Measurements from ENCODE around the gene CHDH.

CHDH gene

DNA sequence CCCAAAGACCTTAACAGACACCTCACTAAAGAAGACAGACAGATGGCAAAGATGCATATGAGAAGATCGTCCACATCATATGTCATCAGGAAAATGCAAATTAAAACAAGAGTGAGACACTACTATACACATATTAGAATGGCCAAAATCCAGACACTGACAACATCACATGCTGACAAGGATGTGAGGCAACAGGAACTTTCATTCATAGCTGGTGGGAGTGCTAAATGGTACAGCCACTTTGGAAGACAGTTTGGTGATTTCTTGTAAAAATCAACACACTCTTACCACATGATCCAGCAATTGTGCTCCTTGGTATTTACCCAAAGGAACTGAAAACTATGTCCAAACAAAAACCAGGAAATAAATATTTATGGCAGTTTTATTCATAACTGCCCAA lies 17.6 kb downstream of the CHDH start:
- no peaks in the 10 kb centered on the region for H3K36me3 ChIP-seq (ENCODE audit: control insufficient read depth, low read length)
- H3K79me2 ChIP-seq (ENCODE audit: control insufficient read depth, low read length), result no peaks in the 10 kb centered on the region
- no peaks in the 10 kb centered on the region for H3F3A ChIP-seq (ENCODE audit: control insufficient read depth, insufficient read depth)
- H3K4me1 ChIP-seq (ENCODE audit: control insufficient read depth, low read length), result no peaks in the 10 kb centered on the region
- H3K27ac ChIP-seq (ENCODE audit: low read depth, low read length), result no peak overlapping the region
- no peak overlapping the region for H3K4me2 ChIP-seq (ENCODE audit: low read length)
- H4K20me1 ChIP-seq (ENCODE audit: control insufficient read depth, insufficient read depth, low read depth, low read length), result no peaks in the 10 kb centered on the region
- H3K9me2 ChIP-seq (replicated peaks; ENCODE audit: control insufficient read depth, low read length), result no peaks in the 10 kb centered on the region
- TF ChIP-seq, protein P1, sequence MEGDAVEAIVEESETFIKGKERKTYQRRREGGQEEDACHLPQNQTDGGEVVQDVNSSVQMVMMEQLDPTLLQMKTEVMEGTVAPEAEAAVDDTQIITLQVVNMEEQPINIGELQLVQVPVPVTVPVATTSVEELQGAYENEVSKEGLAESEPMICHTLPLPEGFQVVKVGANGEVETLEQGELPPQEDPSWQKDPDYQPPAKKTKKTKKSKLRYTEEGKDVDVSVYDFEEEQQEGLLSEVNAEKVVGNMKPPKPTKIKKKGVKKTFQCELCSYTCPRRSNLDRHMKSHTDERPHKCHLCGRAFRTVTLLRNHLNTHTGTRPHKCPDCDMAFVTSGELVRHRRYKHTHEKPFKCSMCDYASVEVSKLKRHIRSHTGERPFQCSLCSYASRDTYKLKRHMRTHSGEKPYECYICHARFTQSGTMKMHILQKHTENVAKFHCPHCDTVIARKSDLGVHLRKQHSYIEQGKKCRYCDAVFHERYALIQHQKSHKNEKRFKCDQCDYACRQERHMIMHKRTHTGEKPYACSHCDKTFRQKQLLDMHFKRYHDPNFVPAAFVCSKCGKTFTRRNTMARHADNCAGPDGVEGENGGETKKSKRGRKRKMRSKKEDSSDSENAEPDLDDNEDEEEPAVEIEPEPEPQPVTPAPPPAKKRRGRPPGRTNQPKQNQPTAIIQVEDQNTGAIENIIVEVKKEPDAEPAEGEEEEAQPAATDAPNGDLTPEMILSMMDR (IDR thresholded peaks at IDR 0.05; ENCODE audit: low read depth, low read length, poor library complexity, severe bottlenecking), result no peak
- no peak for TF ChIP-seq EZH2phosphoT487 (IDR thresholded peaks at IDR 0.05; ENCODE audit: borderline replicate concordance, low read length)
- H3K4me3 ChIP-seq (ENCODE audit: low read length), result no peak overlapping the region
- no peaks in the 10 kb centered on the region; the same call in 1 of the 2 replicates for H3K27me3 ChIP-seq (ENCODE audit: control insufficient read depth, low read length)
- no peaks in the 10 kb centered on the region for H3K9me3 ChIP-seq (ENCODE audit: control insufficient read depth, insufficient read depth, low read length)

DNA sequence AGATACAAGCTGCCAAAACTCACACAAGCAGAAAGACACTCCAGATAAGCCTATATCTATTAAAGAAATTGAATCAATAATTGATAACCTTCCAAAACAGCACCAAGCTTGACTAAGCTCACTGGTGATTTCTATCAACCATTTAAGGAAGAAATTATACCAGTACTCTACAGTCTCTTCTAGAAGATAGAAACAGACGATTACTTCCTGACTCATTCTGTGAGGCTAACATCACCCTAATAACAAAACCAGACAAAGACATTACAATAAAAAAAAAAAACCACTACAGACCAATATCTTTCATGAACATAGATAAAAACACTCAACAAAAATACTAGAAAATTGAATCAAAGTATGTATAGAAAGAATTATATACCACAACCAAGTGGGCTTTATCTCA lies 20.2 kb downstream of the CHDH start:
- H4K20me1 ChIP-seq (ENCODE audit: control insufficient read depth, insufficient read depth, low read depth, low read length), result no peaks in the 10 kb centered on the region
- TF ChIP-seq, protein P1 (IDR thresholded peaks at IDR 0.05; ENCODE audit: low read depth, low read length, poor library complexity, severe bottlenecking), result no peak
- no peak for TF ChIP-seq EZH2phosphoT487 (IDR thresholded peaks at IDR 0.05; ENCODE audit: borderline replicate concordance, low read length)
- no peaks in the 10 kb centered on the region for H3K4me1 ChIP-seq (ENCODE audit: control insufficient read depth, low read length)
- H3K36me3 ChIP-seq (ENCODE audit: control insufficient read depth, low read length), result no peaks in the 10 kb centered on the region
- no peak overlapping the region for H3K4me3 ChIP-seq (ENCODE audit: low read length)
- no peaks in the 10 kb centered on the region for H3K9me3 ChIP-seq (ENCODE audit: control insufficient read depth, insufficient read depth, low read length)
- no peak overlapping the region for H3K27ac ChIP-seq (ENCODE audit: low read depth, low read length)
- H3K79me2 ChIP-seq (ENCODE audit: control insufficient read depth, low read length), result no peaks in the 10 kb centered on the region
- H3K27me3 ChIP-seq (ENCODE audit: control insufficient read depth, low read length), result no peaks in the 10 kb centered on the region; the same call in 1 of the 2 replicates
- H3F3A ChIP-seq (ENCODE audit: control insufficient read depth, insufficient read depth), result no peaks in the 10 kb centered on the region
- H3K9me2 ChIP-seq (replicated peaks; ENCODE audit: control insufficient read depth, low read length), result no peaks in the 10 kb centered on the region
- H3K4me2 ChIP-seq (ENCODE audit: low read length), result no peak overlapping the region

DNA sequence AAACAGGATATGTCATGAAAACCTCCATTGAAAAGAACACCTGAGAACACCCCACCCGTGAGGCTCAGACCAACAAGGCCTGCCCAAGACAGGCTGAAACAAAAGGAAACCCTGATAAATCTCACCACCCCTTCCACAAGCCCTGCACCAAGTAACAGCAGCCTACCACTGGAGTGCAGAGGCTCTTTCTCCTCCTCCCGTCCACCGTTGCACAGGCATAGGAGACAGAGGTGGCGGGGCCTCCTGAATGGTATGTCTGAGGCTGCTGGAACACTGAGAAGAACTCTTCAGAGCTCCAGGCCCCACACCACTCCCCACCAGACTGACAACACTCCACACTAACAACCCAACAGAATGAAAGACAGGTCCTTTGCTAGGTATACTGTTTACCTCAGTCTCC lies 21.4 kb downstream of the CHDH start:
- Histone ChIP-seq H3K4me2 (ENCODE audit: low read length) (no peak overlapping the region), H3K4me1 (ENCODE audit: control insufficient read depth, low read length) (no peaks in the 10 kb centered on the region), H3K36me3 (ENCODE audit: control insufficient read depth, low read length) (no peaks in the 10 kb centered on the region), H3F3A (ENCODE audit: control insufficient read depth, insufficient read depth) (no peaks in the 10 kb centered on the region), H3K27ac (ENCODE audit: low read depth, low read length) (no peak overlapping the region), H3K4me3 (ENCODE audit: low read length) (no peak overlapping the region), H3K27me3 (ENCODE audit: control insufficient read depth, low read length) (no peaks in the 10 kb centered on the region; the same call in 1 of the 2 replicates), H3K9me2 (replicated peaks; ENCODE audit: control insufficient read depth, low read length) (no peaks in the 10 kb centered on the region), H3K79me2 (ENCODE audit: control insufficient read depth, low read length) (no peaks in the 10 kb centered on the region), H3K9me3 (ENCODE audit: control insufficient read depth, insufficient read depth, low read length) (no peaks in the 10 kb centered on the region), H4K20me1 (ENCODE audit: control insufficient read depth, insufficient read depth, low read depth, low read length) (no peaks in the 10 kb centered on the region)
- TF ChIP-seq, protein P1 (IDR thresholded peaks at IDR 0.05; ENCODE audit: low read depth, low read length, poor library complexity, severe bottlenecking), result no peak
- TF ChIP-seq EZH2phosphoT487 (IDR thresholded peaks at IDR 0.05; ENCODE audit: borderline replicate concordance, low read length), result no peak
